ENCODE measurements around the gene SLIT3.

The SLIT3 gene

GRCh38 chr5:168984135-168984675, 316.7 kb downstream of the SLIT3 start:
- no peak for DNase-seq

GRCh38 chr5:168979135-168979534, 321.8 kb downstream of the SLIT3 start:
- no peak for DNase-seq

DNA sequence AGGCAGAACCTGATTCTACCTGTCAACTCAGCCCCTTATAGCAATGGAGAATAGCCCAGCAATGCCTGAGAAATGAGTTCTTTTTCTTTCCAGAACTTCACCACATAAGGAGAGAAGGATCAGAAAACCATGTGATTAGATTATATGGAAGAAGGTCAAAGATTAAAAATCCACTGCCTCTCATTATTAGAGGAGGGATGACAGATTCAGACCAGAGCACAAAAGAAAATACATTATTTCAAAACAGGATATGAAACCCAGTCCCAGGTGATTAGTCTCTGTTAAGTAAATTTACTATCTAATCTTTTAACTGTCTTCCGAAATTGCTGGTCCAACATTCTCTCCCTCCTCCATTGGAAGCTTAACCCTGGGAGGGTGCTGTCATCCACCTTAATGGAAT, 322.4 kb downstream of the SLIT3 start:
- no peak for DNase-seq

- DNase-seq: no peak
Measured at GRCh38 chr5:168978015-168978414, 322.9 kb downstream of the SLIT3 start.

GRCh38 chr5:168976311-168976970, 324.5 kb downstream of the SLIT3 start:
- no peak for DNase-seq

- no peak for DNase-seq
Measured at GRCh38 chr5:168975331-168975730, 325.6 kb downstream of the SLIT3 start.

GRCh38 chr5:168974082-168974481, 326.9 kb downstream of the SLIT3 start:
- DNase-seq: no peak

GRCh38 chr5:168972731-168973130, 328.2 kb downstream of the SLIT3 start:
- no peak for DNase-seq

- no peak for DNase-seq
Measured at GRCh38 chr5:168971100-168971499, 329.8 kb downstream of the SLIT3 start.

DNA sequence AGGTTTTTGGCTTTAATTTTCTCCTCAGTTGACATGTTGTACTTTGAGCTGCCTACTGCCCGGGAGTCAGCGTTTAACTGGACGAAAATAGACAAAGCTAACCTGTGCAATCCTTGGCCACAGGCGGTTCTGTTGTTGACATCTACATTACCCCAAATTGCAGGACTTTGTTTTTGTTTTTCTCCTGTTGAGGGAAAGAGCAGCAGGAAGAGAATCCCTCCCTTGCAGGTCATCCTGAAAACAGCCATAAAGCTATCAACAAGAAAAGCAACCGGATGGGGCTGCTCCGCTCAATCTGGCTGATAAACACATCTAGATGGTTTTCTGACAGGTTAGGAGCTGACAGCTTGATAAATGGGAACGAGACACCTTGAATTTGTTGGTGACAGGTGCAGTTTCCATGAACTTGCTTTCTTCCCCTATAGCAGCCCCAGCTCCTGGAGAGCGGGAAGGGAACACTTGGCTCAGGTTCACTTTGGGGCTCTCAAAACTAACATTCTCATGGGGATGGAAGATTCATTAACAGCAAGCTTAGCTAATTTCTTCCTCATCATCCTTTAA, 331.5 kb downstream of the SLIT3 start:
- no peak for DNase-seq

- DNase-seq: no peak
Measured at GRCh38 chr5:168967882-168968620, 332.9 kb downstream of the SLIT3 start.

DNA sequence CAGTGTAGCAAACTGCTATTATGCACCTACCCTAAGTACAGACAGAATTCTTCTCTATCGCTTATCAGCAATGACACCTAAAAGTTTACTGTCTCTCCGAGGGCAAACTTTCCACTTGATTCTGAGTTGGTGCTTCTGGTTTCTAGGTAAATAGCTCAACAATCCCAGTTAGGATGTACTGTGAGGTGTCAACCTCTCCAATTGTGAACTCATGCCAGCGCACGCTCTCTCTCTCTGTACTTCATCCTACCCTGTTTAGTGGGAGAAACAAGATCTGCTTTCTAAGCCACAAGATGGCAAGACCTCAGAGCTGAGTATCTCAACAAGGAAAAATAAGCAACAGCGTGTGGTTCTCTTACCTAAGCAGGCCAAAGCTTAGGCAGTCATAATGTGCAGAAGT, 335.3 kb downstream of the SLIT3 start:
- DNase-seq: no peak

GRCh38 chr5:168964182-168964581, 336.8 kb downstream of the SLIT3 start:
- DNase-seq: no peak

- no peak for DNase-seq
Measured at GRCh38 chr5:168962306-168962705, 338.6 kb downstream of the SLIT3 start.

- DNase-seq: no peak
Measured at GRCh38 chr5:168961681-168962080, 339.3 kb downstream of the SLIT3 start.

DNA sequence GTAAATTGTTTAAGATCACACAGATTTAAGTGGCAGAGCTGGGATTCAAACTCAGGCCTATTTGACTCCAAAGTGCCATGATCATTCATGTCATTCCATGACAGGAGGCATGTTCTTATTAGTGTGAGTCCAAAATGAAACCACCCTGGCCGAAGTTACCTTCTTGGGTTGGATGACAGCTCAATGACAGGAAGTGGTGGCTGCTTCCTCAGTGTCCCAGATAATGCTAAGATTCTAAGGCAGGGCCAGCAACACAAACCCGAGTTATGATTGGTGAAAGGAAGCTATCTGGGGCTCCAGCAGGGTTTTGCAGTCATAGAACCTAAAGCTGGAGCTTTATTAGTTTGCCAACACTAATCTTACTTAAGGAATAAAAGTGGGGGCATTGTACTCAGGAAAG, 340.4 kb downstream of the SLIT3 start:
- DNase-seq: no peak

GRCh38 chr5:168953351-168953750, 347.6 kb downstream of the SLIT3 start:
- no peak for DNase-seq

DNA sequence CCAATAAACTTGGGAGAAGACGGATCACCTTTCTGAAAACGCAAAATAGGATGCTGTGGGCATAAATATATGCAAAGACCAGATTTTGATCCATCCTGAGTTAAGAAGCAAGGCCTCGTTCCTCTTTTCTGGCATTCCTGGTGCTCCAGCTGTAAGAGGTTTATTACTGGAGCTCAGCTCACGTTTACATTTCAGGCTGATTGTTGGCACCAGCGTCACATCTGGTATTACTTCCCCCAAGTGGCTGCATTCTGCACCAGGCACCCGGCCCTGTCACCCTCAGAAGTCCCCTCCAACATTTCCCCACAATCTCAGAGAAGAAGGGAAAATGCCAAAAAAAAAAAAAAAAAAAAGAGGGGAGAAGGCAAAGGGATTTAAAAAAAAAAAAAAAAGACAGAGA, 348.7 kb downstream of the SLIT3 start:
- no peak for DNase-seq

- DNase-seq: no peak
Measured at GRCh38 chr5:168951769-168952168, 349.2 kb downstream of the SLIT3 start.

DNA sequence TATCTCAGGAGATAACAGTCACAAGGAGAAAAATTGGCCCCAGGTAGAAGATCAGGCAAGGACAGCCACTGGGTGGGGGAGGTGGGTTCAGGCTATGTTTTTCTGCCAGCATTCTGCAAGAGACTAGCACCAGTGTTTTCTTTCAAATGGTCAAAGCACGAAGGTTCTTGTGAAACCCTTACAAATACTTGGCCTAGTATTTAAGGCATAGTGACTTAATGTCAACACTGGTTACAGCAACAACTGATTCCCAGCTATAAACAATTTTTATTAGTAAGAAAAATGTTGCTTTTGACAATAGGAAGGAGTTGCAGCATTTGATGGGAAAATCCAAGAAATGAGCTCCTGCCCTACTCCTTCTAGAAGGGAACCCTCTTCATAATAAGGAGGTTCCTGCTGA, 349.6 kb downstream of the SLIT3 start:
- no peak for DNase-seq

DNA sequence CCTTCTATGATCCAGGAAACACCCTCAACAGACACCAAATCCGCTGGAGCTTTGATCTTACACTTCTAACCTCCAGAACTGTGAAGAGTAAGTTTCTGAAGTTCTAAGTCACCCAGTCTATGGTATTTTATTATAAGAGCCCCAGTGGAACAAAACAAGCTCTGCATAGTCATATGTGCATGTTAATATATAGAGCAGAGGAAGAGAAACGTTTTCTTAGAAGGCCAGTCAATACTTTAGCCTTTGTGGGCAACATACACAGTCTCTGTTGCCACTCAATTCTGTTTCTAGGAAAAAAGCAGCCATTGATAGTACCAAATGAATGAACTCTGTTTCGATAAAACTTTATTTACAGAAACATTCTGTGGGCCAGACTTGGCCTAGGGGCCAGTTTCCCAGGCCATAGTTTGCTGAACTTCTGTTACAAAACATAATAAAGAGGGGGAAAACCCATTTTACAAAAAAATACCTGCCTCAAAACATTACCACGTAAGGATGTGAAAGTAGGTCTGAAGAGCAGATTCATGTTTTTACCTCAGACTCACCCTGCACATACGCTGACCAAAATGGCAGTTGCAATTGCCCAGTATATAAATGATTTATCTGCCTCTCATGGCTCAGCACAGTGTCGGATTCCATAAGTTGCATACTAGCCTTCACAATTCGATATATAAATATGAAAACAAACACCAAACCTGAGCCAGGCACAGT, 350.5 kb downstream of the SLIT3 start:
- no peak for DNase-seq

GRCh38 chr5:168948746-168949145, 352.2 kb downstream of the SLIT3 start:
- no peak for DNase-seq

DNA sequence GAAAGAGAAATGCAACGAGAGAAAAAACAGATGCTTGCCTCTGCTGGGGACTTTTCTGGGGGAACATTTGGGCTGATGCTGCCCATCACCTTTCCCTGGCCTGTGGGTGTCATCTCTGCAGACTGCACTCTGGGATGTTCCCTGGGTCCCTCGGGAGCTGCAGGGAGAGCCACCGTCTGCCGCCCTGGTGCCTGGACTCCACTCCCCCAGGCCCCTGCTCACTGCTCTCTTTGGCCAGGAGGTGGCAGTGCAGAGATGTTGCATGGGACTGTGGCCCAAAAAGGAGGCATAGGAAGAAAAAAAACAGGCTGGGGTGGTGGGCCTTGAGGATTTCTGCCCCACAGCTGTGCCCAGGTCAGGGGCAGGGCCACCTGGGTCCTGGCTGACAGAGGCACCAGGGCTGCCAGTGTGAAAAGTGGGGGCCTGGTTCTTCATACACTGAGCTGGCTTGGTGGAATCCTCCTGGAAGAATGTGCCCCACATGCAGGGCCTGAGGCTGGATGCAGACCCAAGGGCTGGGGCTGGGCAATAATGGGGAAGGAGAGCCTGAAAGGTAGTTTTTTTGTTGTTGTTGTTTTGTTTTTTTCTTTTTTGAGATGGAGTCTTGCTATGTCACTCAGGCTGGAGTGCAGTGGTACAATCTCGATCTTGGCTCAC, 353.6 kb downstream of the SLIT3 start:
- no peak for DNase-seq
